SU-DHL-6 (cell line): ENCODE results near the gene RFLNA.

Experiments used
- EZH2phosphoT487 ChIP-seq: fragments of 200-600 bp; sonication (generic), shearing (Covaris generic); conservative IDR thresholded peaks from 2 replicates; pipeline ENCODE4 v1.6.1; 2018; ENCODE audit warnings: mild to moderate bottlenecking, antibody characterized with exemption, low read length, moderate library complexity, mixed read lengths
- TF ChIP-seq, protein P1 (sequence below): fragments of 200-600 bp; sonication (generic); IDR thresholded peaks from one replicate; pipeline ENCODE4 v1.5.1; 2017; ENCODE audit warnings: antibody characterized with exemption, mild to moderate bottlenecking, low read length, moderate library complexity; ENCODE audit not compliant: insufficient read depth, poor library complexity, severe bottlenecking

DNA sequence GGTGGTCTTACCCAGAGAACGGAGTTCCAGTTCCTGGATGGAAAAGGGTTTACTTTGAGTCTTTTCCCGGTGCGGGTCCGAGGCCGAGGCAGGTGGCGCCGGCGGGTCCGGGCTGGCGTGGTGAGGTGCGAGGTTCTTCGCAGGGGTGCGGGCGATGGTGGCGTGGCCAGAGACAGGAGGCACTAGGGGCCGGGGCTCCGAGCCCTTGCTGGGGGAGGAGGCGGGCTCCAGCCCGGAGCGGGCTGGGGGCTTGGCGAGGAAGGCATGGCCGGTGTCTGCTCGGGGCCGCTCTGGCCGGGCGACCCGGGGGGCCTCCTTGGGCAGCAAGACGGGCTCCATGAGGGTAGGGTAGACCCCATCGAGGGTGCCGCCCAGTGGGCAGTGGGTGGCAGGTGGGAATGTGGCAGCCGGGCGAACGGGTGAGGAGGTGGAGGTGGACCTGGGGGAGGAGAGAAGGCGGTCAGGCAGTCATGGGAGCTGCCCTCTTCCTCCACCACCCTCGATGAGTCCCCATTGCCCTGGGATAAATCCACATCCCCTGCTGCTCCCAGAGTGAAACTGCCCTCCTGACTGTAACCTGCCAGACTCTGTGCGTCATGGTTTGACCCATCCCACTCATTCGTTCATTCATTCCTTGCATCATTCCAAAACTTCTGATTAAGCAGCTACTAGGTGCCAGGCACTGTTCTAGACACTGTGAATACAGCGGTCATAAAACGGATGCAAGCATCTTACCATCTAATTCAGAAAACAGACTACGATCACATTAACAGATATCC lies 42.0 kb downstream of the RFLNA start:
- TF ChIP-seq, protein P1, sequence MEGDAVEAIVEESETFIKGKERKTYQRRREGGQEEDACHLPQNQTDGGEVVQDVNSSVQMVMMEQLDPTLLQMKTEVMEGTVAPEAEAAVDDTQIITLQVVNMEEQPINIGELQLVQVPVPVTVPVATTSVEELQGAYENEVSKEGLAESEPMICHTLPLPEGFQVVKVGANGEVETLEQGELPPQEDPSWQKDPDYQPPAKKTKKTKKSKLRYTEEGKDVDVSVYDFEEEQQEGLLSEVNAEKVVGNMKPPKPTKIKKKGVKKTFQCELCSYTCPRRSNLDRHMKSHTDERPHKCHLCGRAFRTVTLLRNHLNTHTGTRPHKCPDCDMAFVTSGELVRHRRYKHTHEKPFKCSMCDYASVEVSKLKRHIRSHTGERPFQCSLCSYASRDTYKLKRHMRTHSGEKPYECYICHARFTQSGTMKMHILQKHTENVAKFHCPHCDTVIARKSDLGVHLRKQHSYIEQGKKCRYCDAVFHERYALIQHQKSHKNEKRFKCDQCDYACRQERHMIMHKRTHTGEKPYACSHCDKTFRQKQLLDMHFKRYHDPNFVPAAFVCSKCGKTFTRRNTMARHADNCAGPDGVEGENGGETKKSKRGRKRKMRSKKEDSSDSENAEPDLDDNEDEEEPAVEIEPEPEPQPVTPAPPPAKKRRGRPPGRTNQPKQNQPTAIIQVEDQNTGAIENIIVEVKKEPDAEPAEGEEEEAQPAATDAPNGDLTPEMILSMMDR: no peak
- no peak for TF ChIP-seq EZH2phosphoT487
